ENCODE data around the gene SCN10A. TPM values are rescaled to one million over a fixed set of nuclear protein-coding genes. Genes with fewer than 3 reads are reported as not detected.

Gene SCN10A
- total RNA-seq, result not detected

GRCh38 chr3:38816026-38816425 is at the start of gene SCN10A:
SCN10A (minus strand) TSS chr3:38816217; CDS start chr3:38794010, 22,207 bp downstream.

GRCh38 chr3:38649500-38650247 is 166.3 kb downstream of the SCN10A start, which contains the start of gene SCN5A:
SCN5A (minus strand) TSS chr3:38649687; CDS start chr3:38633307, 16,380 bp downstream.

Other genes with a start within 250 kb of the SCN10A start
- under 1 TPM; 0.14 to 0.58 TPM for gene SCN5A, start 166.5 kb downstream of the SCN10A start, total RNA-seq
- under 1 TPM in 1 of 2 experiments, not detected in 1; 0.03 TPM for gene SCN11A, start 235.7 kb upstream of the SCN10A start, total RNA-seq
- 10 to 100 TPM; 37.0 to 37.5 TPM for gene WDR48, start 235.8 kb upstream of the SCN10A start, total RNA-seq